ENCODE data around the gene GORASP1.
"Not testable (repeated sequence)": the region's sequence is repeated elsewhere in the genome, so short reads cannot be mapped to it uniquely, and the experiment has no call there.

GORASP1 gene

DNA sequence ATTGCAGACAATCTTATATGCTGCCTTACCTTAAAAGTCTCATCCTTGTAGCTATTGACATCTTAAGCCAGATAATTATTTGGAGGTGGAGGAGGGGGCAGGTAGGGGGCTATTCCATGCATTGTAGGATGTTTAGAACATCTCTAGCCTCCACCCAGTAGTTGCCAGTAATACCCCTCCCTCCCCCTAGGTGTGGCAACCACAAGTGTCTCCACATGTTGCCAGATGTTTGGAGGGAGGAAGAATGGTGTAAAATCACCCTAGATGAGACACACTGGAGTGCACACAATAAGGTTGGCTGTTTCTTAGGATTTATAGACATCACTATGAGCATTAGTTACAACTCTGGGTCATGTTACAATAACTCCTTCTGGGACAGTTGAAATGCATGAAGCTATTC, 27.4 kb downstream of the GORASP1 start:
- Histone ChIP-seq H3K27ac (ENCODE audit: low read depth, low read length) (no peak overlapping the region), H3K9me3 (ENCODE audit: control insufficient read depth in 5 of 5, low read length in 5 of 5) (no peaks in the 10 kb centered on the region), H3K4me3 (ENCODE audit: low read depth in 1 of 5, low read length in 5 of 5) (no peak overlapping the region), H3K4me1 (ENCODE audit: control insufficient read depth in 5 of 5, insufficient read depth in 5 of 5, low read length in 5 of 5) (peaks cover 0 to 10% (median 5%) of the 10 kb centered on the region in 5 donors), H3K9ac (ENCODE audit: low read length in 5 of 5) (no peak overlapping the region), H3K27me3 (ENCODE audit: control insufficient read depth in 5 of 5, insufficient read depth in 4 of 5, low read length in 5 of 5) (no peaks in the 10 kb centered on the region), H3K36me3 (ENCODE audit: control insufficient read depth in 5 of 5, insufficient read depth in 5 of 5, low read length in 5 of 5) (peaks cover 30 to 48% (median 41%) of the 10 kb centered on the region in 5 donors)

DNA sequence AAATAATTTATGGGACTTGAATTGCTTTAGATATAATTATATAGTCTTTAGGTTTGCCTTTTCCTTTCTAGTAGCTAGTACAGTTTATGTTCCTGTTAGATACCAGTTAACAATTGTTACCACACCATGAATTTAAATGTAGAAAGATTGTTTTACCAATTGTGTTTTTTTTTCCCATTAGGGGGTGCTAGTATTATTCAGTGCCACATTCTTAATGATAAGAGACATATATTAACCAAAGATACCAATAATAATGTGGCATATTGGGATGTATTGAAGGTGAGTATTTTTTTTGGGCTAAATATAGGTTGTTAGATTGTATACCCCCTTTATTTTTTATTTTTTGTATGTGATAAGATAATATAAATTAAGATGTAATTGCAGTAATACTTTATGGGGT, 27.9 kb downstream of the GORASP1 start:
- Histone ChIP-seq H3K27me3 (ENCODE audit: control insufficient read depth in 5 of 5, insufficient read depth in 4 of 5, low read length in 5 of 5) (no peaks in the 10 kb centered on the region), H3K4me3 (ENCODE audit: low read depth in 1 of 5, low read length in 5 of 5) (no peak overlapping the region), H3K27ac (ENCODE audit: low read depth, low read length) (no peak overlapping the region), H3K9me3 (ENCODE audit: control insufficient read depth in 5 of 5, low read length in 5 of 5) (no peaks in the 10 kb centered on the region), H3K4me1 (ENCODE audit: control insufficient read depth in 5 of 5, insufficient read depth in 5 of 5, low read length in 5 of 5) (peaks cover 0 to 10% (median 5%) of the 10 kb centered on the region in 5 donors), H3K36me3 (ENCODE audit: control insufficient read depth in 5 of 5, insufficient read depth in 5 of 5, low read length in 5 of 5) (peaks cover 35 to 51% (median 46%) of the 10 kb centered on the region in 5 donors), H3K9ac (ENCODE audit: low read length in 5 of 5) (no peak overlapping the region)

DNA sequence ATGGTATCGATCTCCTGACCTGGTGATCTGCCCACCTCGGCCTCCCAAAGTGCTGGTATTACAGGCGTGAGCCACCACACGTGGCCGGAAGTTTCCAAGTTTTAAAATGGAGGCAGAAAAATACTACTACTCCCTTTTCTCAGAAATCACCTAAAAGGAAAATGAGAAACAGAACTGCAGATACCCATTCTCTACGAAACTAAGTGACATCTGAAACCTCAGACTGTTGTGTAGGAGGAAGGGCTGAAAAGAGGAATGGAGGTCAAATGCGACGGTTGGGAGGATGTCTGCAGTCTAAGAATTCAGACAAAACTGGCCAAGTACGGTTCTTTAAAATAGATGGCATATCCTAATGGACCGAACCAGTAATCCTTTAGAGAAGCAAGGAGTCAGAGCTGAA, 31.5 kb downstream of the GORASP1 start:
- H3K36me3 ChIP-seq (ENCODE audit: control insufficient read depth in 5 of 5, insufficient read depth in 5 of 5, low read length in 5 of 5), result peaks cover 51 to 78% (median 59%) of the 10 kb centered on the region in 5 donors
- H3K27me3 ChIP-seq (ENCODE audit: control insufficient read depth in 5 of 5, insufficient read depth in 4 of 5, low read length in 5 of 5), result no peaks in the 10 kb centered on the region
- H3K4me1 ChIP-seq (ENCODE audit: control insufficient read depth in 5 of 5, insufficient read depth in 5 of 5, low read length in 5 of 5), result peaks cover 0 to 5% (median under 1%) of the 10 kb centered on the region in 5 donors
- H3K4me3 ChIP-seq (ENCODE audit: low read depth in 1 of 5, low read length in 5 of 5), result no peak overlapping the region
- no peak overlapping the region for H3K27ac ChIP-seq (ENCODE audit: low read depth, low read length)
- H3K9ac ChIP-seq (ENCODE audit: low read length in 5 of 5), result no peak overlapping the region
- H3K9me3 ChIP-seq (ENCODE audit: control insufficient read depth in 5 of 5, low read length in 5 of 5), result no peaks in the 10 kb centered on the region

DNA sequence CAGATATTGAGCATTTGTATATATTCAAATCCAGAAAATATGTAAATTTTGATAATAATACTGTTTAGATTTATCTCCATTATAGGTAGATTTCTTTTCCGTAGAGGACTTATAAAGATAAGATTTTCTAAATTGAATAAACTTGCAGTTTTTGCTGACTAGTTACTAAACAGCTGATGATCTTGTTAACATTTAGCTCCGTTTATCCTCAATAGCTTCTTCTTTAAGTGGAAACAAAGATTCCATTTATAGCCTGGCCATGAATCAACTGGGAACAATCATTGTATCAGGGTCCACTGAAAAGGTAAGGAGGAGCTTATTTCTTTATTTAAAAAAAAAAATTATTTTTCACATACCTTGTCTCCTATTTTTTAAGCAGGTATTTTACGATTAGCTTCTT, 38.9 kb downstream of the GORASP1 start:
- Histone ChIP-seq H3K4me1 (ENCODE audit: control insufficient read depth in 5 of 5, insufficient read depth in 5 of 5, low read length in 5 of 5) (no peaks in the 10 kb centered on the region), H3K9ac (ENCODE audit: low read length in 5 of 5) (no peak overlapping the region), H3K9me3 (ENCODE audit: control insufficient read depth in 5 of 5, low read length in 5 of 5) (no peaks in the 10 kb centered on the region), H3K27me3 (ENCODE audit: control insufficient read depth in 5 of 5, insufficient read depth in 4 of 5, low read length in 5 of 5) (no peaks in the 10 kb centered on the region), H3K27ac (ENCODE audit: low read depth, low read length) (no peak overlapping the region), H3K36me3 (ENCODE audit: control insufficient read depth in 5 of 5, insufficient read depth in 5 of 5, low read length in 5 of 5) (peaks cover 42 to 69% (median 57%) of the 10 kb centered on the region in 5 donors), H3K4me3 (ENCODE audit: low read depth in 1 of 5, low read length in 5 of 5) (no peak overlapping the region)

DNA sequence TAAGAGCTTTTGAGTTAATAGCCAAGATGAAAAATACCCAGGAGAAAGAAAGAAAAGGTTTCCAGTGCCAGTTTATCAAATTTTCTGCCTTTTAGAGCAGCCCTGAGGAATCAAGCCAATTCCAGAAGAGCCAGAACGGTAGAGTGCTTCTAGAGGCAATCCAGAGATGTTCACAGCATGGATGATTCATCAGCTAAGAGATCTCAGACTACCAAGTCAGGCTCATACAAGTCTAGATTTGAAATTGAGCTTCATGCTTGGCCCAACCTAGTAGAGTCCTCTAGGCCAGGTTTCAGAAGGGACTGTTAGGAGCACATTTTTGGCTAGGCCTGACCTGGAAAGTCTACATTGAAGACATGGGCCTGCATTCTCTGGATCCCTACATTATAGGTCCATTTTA, 40.1 kb downstream of the GORASP1 start:
- Histone ChIP-seq H3K27me3 (ENCODE audit: control insufficient read depth in 5 of 5, insufficient read depth in 4 of 5, low read length in 5 of 5) (no peaks in the 10 kb centered on the region), H3K4me3 (ENCODE audit: low read depth in 1 of 5, low read length in 5 of 5) (no peak overlapping the region), H3K27ac (ENCODE audit: low read depth, low read length) (no peak overlapping the region), H3K36me3 (ENCODE audit: control insufficient read depth in 5 of 5, insufficient read depth in 5 of 5, low read length in 5 of 5) (peaks cover 44 to 56% (median 48%) of the 10 kb centered on the region in 5 donors), H3K4me1 (ENCODE audit: control insufficient read depth in 5 of 5, insufficient read depth in 5 of 5, low read length in 5 of 5) (no peaks in the 10 kb centered on the region), H3K9ac (ENCODE audit: low read length in 5 of 5) (no peak overlapping the region), H3K9me3 (ENCODE audit: control insufficient read depth in 5 of 5, low read length in 5 of 5) (no peaks in the 10 kb centered on the region)

DNA sequence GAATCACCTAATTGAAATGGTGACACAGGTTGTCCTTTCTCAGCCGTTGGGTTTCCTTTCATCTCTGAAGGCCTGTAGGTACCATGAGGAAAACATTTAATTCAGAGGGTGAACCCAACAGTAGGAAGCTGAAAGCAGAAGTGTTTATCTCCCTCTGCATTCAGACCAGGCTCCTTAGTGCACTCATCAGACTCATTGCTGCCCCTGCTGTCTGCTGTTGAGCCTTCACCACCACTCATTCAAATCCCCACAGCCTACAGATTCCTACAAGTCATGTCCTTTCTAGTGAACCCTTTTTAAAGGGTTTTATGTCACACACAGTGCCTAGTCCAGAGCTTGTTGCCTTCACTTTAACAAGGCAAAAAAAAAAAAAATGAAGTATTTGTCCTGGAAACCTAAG, 42.2 kb downstream of the GORASP1 start:
- no peak overlapping the region for H3K9ac ChIP-seq (ENCODE audit: low read length in 5 of 5)
- no peaks in the 10 kb centered on the region for H3K9me3 ChIP-seq (ENCODE audit: control insufficient read depth in 5 of 5, low read length in 5 of 5)
- H3K36me3 ChIP-seq (ENCODE audit: control insufficient read depth in 5 of 5, insufficient read depth in 5 of 5, low read length in 5 of 5), result peaks cover 33 to 42% (median 38%) of the 10 kb centered on the region in 5 donors
- no peaks in the 10 kb centered on the region for H3K4me1 ChIP-seq (ENCODE audit: control insufficient read depth in 5 of 5, insufficient read depth in 5 of 5, low read length in 5 of 5)
- no peaks in the 10 kb centered on the region for H3K27me3 ChIP-seq (ENCODE audit: control insufficient read depth in 5 of 5, insufficient read depth in 4 of 5, low read length in 5 of 5)
- H3K4me3 ChIP-seq (ENCODE audit: low read depth in 1 of 5, low read length in 5 of 5), result no peak overlapping the region
- no peak overlapping the region for H3K27ac ChIP-seq (ENCODE audit: low read depth, low read length)

DNA sequence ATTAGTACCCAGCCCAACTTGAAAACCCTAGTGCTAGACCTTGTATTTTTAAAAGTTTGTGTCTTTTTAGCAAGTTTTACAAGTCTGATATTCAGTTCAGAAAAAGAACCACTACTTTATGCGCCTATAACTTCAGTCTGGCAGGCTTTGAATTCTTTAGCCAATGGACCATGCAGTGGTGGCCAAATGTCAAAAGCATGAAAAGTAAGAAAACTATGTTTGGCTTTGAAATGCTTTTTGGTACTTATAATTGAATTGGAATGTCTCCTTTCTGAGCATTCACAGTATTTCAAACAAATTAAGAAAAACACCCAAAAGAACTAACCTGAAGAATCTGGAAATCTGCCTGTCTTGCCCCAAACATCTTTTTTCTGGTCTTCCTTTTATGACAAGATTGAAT, 42.8 kb downstream of the GORASP1 start:
- no peaks in the 10 kb centered on the region for H3K4me1 ChIP-seq (ENCODE audit: control insufficient read depth in 5 of 5, insufficient read depth in 5 of 5, low read length in 5 of 5)
- H3K27ac ChIP-seq (ENCODE audit: low read depth, low read length), result no peak overlapping the region
- H3K36me3 ChIP-seq (ENCODE audit: control insufficient read depth in 5 of 5, insufficient read depth in 5 of 5, low read length in 5 of 5), result peaks cover 28 to 37% (median 32%) of the 10 kb centered on the region in 5 donors
- H3K9ac ChIP-seq (ENCODE audit: low read length in 5 of 5), result no peak overlapping the region
- no peaks in the 10 kb centered on the region for H3K9me3 ChIP-seq (ENCODE audit: control insufficient read depth in 5 of 5, low read length in 5 of 5)
- no peak overlapping the region for H3K4me3 ChIP-seq (ENCODE audit: low read depth in 1 of 5, low read length in 5 of 5)
- no peaks in the 10 kb centered on the region for H3K27me3 ChIP-seq (ENCODE audit: control insufficient read depth in 5 of 5, insufficient read depth in 4 of 5, low read length in 5 of 5)

DNA sequence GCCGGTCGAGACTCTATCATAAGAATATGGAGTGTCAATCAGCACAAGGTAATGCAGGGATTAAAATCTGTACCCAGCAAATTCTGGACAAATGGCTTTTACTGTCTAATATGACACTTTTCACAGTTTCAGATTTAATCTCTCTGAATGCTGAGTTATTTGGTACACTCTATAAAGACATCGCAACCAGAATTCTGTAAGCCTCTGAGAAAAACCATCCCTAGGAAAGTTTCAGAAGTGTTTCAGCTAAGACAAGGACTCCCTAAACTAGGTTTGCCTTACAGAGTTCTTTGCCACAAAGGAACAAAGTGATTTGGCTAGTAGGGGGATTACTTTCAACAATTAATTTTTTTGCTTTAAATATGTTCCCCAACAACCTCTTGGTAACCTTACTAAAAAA, 44.3 kb downstream of the GORASP1 start:
- H3K36me3 ChIP-seq (ENCODE audit: control insufficient read depth in 5 of 5, insufficient read depth in 5 of 5, low read length in 5 of 5), result peaks cover 19 to 25% (median 23%) of the 10 kb centered on the region in 5 donors
- no peaks in the 10 kb centered on the region for H3K9me3 ChIP-seq (ENCODE audit: control insufficient read depth in 5 of 5, low read length in 5 of 5)
- no peak overlapping the region for H3K4me3 ChIP-seq (ENCODE audit: low read depth in 1 of 5, low read length in 5 of 5)
- no peak overlapping the region for H3K27ac ChIP-seq (ENCODE audit: low read depth, low read length)
- no peaks in the 10 kb centered on the region for H3K4me1 ChIP-seq (ENCODE audit: control insufficient read depth in 5 of 5, insufficient read depth in 5 of 5, low read length in 5 of 5)
- H3K27me3 ChIP-seq (ENCODE audit: control insufficient read depth in 5 of 5, insufficient read depth in 4 of 5, low read length in 5 of 5), result no peaks in the 10 kb centered on the region
- no peak overlapping the region for H3K9ac ChIP-seq (ENCODE audit: low read length in 5 of 5)

DNA sequence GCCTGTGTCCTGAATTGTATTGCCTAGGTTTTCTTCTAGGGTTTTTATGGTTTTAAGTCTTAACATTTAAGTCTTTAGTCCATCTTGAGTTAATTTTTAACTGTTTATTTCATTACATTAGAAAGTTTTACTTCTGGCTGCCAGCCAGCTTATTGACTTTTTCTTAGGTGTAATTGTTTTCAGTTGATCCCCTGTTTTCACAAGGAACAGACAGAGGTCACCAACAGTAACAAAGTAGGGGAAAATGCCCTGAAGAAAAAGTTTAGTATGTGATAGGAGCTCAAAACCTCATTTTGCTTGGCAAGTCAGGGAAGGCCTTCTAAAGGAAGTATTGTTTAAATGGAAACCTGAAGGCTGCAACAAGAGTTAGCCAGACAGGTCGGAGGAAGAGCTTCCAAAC, 45.2 kb downstream of the GORASP1 start:
- Histone ChIP-seq H3K9me3 (ENCODE audit: control insufficient read depth in 5 of 5, low read length in 5 of 5) (no peaks in the 10 kb centered on the region), H3K4me1 (ENCODE audit: control insufficient read depth in 5 of 5, insufficient read depth in 5 of 5, low read length in 5 of 5) (no peaks in the 10 kb centered on the region), H3K27me3 (ENCODE audit: control insufficient read depth in 5 of 5, insufficient read depth in 4 of 5, low read length in 5 of 5) (no peaks in the 10 kb centered on the region), H3K27ac (ENCODE audit: low read depth, low read length) (no peak overlapping the region), H3K4me3 (ENCODE audit: low read depth in 1 of 5, low read length in 5 of 5) (no peak overlapping the region), H3K9ac (ENCODE audit: low read length in 5 of 5) (no peak overlapping the region), H3K36me3 (ENCODE audit: control insufficient read depth in 5 of 5, insufficient read depth in 5 of 5, low read length in 5 of 5) (peaks cover 11 to 18% (median 15%) of the 10 kb centered on the region in 5 donors)

DNA sequence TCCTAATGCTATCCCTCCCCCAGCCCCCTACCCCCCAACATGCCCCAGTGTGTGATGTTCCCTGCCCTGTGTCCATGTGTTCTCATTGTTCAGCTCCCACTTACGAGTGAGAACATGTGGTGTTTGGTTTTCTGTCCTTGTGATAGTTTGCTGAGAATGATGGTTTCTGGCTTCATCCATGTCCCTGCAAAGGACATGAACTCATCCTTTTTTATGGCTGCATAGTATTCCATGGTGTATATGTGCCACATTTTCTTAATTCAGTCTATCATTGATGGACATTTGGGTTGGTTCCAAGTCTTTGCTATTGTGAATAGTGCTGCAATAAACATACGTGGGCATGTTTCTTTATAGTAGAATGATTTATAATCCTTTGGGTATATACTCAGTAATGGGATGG, 46.2 kb downstream of the GORASP1 start:
- not testable (repeated sequence) for H3K4me3 ChIP-seq (ENCODE audit: low read depth in 1 of 5, low read length in 5 of 5); H3K4me1 ChIP-seq (ENCODE audit: control insufficient read depth in 5 of 5, insufficient read depth in 5 of 5, low read length in 5 of 5); H3K9me3 ChIP-seq (ENCODE audit: control insufficient read depth in 5 of 5, low read length in 5 of 5); H3K9ac ChIP-seq (ENCODE audit: low read length in 5 of 5); H3K36me3 ChIP-seq (ENCODE audit: control insufficient read depth in 5 of 5, insufficient read depth in 5 of 5, low read length in 5 of 5); H3K27me3 ChIP-seq (ENCODE audit: control insufficient read depth in 5 of 5, insufficient read depth in 4 of 5, low read length in 5 of 5); H3K27ac ChIP-seq (ENCODE audit: low read depth, low read length)

DNA sequence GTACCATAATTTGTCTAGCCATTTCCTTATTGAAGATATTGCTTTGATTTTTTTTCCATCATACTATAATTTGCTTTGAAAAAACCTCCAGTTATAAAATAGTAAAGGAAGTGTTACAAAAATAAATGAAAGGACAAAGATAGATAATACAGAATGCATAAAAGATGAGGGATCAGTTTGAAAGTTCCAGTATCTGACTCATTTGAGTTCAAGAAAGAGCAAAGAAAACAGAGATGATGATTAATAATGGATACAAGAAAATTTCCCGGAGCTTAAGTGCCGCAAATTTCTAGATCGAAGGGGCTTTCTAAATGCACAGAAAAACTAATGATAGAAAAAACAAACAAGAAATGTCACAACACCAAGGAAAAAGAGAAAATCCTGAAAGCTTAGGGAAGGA, 51.3 kb downstream of the GORASP1 start:
- Histone ChIP-seq H3K4me3 (ENCODE audit: low read depth in 1 of 5, low read length in 5 of 5) (no peak overlapping the region), H3K36me3 (ENCODE audit: control insufficient read depth in 5 of 5, insufficient read depth in 5 of 5, low read length in 5 of 5) (peaks cover 0 to 2% (median 0%) of the 10 kb centered on the region in 5 donors), H3K27ac (ENCODE audit: low read depth, low read length) (no peak overlapping the region), H3K9ac (ENCODE audit: low read length in 5 of 5) (peak overlapping the region in 1 of 5 donors; percentile 2), H3K4me1 (ENCODE audit: control insufficient read depth in 5 of 5, insufficient read depth in 5 of 5, low read length in 5 of 5) (peaks cover 0 to 26% (median 24%) of the 10 kb centered on the region in 5 donors), H3K9me3 (ENCODE audit: control insufficient read depth in 5 of 5, low read length in 5 of 5) (no peaks in the 10 kb centered on the region), H3K27me3 (ENCODE audit: control insufficient read depth in 5 of 5, insufficient read depth in 4 of 5, low read length in 5 of 5) (no peaks in the 10 kb centered on the region)
